ENCODE results near the gene ARID1B.

DNA sequence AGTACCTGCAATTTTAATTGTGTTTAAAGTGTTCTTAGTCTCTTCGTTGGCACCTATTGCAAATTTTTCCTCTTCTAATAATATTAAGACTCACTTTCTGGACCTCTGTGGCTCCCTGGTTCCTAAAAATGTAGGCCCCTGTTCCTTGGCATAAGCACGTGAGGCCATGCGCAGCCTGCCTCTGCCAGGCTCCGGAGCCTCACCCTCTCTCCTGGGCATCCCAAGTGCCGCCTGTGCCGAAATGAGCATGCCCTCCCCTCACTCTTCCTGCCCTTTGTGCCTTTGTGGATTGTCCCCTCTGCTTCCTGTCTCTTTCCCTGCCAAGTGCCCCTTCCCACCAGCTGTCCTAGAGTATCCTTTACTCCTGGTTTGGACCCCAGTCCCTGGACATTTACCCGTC lies 300.1 kb downstream of the ARID1B start:
- TF ChIP-seq GATA3 (IDR thresholded peaks at IDR 0.05; ENCODE audit: low read depth, low read length) (no peak), GATA2 (IDR thresholded peaks at IDR 0.05; ENCODE audit: low read depth, low read length) (no peak)
